IMR-90 (cell line): ENCODE results near the gene PRXL2B.

Source experiments
- CEBPB ChIP-seq: IDR thresholded peaks from 2 replicates; pipeline ENCODE4 v1.6.1; 2012; ENCODE audit warnings: low read depth, low read length, improper control_type of control experiment
- CTCF ChIP-seq: conservative IDR thresholded peaks from 2 replicates; pipeline ENCODE4 v1.5.1; 2012; ENCODE audit warnings: mild to moderate bottlenecking, low read depth, low read length, improper control_type of control experiment
- ELK1 ChIP-seq: fragments of 150-350 bp; IDR thresholded peaks from 2 replicates; pipeline ENCODE4 v1.6.1; 2016; ENCODE audit warnings: low read depth, mild to moderate bottlenecking, low read length, moderate library complexity, borderline replicate concordance
- FOS ChIP-seq: fragments of 150-350 bp; IDR thresholded peaks from 2 replicates; pipeline ENCODE4 v1.6.1; 2016; ENCODE audit warnings: low read depth, low read length
- MXI1 ChIP-seq: IDR thresholded peaks from 2 replicates; pipeline ENCODE4 v1.6.1; 2012; ENCODE audit warnings: low read depth, mild to moderate bottlenecking, low read length, moderate library complexity, borderline replicate concordance
- NFE2L2 ChIP-seq: fragments of 150-350 bp; IDR thresholded peaks from 2 replicates; pipeline ENCODE4 v1.6.1; 2016; ENCODE audit warnings: low read depth, mild to moderate bottlenecking, low read length
- POLR2A ChIP-seq: IDR thresholded peaks from 2 replicates; pipeline ENCODE4 v1.6.1; 2012; ENCODE audit warnings: mild to moderate bottlenecking, low read depth, low read length
- RAD21 ChIP-seq: IDR thresholded peaks from 2 replicates; pipeline ENCODE4 v1.6.1; 2012; ENCODE audit warnings: low read length, improper control_type of control experiment
- RCOR1 ChIP-seq: IDR thresholded peaks from 2 replicates; pipeline ENCODE4 v1.6.1; 2012; ENCODE audit warnings: mild to moderate bottlenecking, low read length, improper control_type of control experiment; ENCODE audit not compliant: insufficient replicate concordance
- USF2 ChIP-seq: fragments of 150-350 bp; IDR thresholded peaks from 2 replicates; pipeline ENCODE4 v1.6.1; 2017; ENCODE audit warnings: mild to moderate bottlenecking, antibody characterized with exemption, low read length, low read depth

- TF ChIP-seq RCOR1 = no peak
- TF ChIP-seq USF2 = no peak
- no peak for TF ChIP-seq CTCF
- TF ChIP-seq FOS = no peak
- no peak for TF ChIP-seq POLR2A
- TF ChIP-seq NFE2L2 = no peak
- TF ChIP-seq CEBPB = no peak
- no peak for TF ChIP-seq MXI1
- TF ChIP-seq RAD21 = no peak
- TF ChIP-seq ELK1 = no peak
These were observed 26.1 kb upstream of the PRXL2B start for GRCh38 chr1:2560299-2561073.
